RWPE2 (cell line): ENCODE results near the gene CFAP46.

Experiments used
- ATAC-seq: fragments of 200-7000 bp; cut with Tn5 transposase; 3 replicates; pipeline ENCODE4 v1.9.1; 2021; ENCODE audit warnings: low read depth
- DNase-seq: peaks from one replicate; pipeline ENCODE4 v3.0.0-alpha.2; 2020; ENCODE audit warnings: low spot score
- H3K27ac ChIP-seq: fragments of 450-650 bp; 2 replicates; pipeline ENCODE4 v1.5.1; 2017; ENCODE audit warnings: mild to moderate bottlenecking; ENCODE audit not compliant: poor library complexity, severe bottlenecking
- H3K27me3 ChIP-seq: fragments of 250-450 bp; sonication (Bioruptor Pico); 2 replicates; pipeline ENCODE4 v1.5.1; 2021; ENCODE audit warnings: mild to moderate bottlenecking, moderate library complexity; ENCODE audit not compliant: insufficient read depth, poor library complexity, severe bottlenecking
- H3K36me3 ChIP-seq: fragments of 250-450 bp; sonication (Bioruptor Pico); 2 replicates; pipeline ENCODE4 v1.5.1; 2020; ENCODE audit warnings: low read depth, mild to moderate bottlenecking, moderate library complexity
- H3K4me1 ChIP-seq: fragments of 250-450 bp; sonication (Bioruptor Pico); 2 replicates; pipeline ENCODE4 v1.5.1; 2021; ENCODE audit warnings: mild to moderate bottlenecking, moderate library complexity; ENCODE audit not compliant: insufficient read depth, poor library complexity, severe bottlenecking
- H3K4me3 ChIP-seq: fragments of 250-450 bp; sonication (Bioruptor Pico); 2 replicates; pipeline ENCODE4 v1.5.1; 2021; ENCODE audit warnings: mild to moderate bottlenecking, moderate library complexity; ENCODE audit not compliant: severe bottlenecking
- H3K9me3 ChIP-seq: fragments of 250-450 bp; sonication (Bioruptor Pico); 2 replicates; pipeline ENCODE4 v1.5.1; 2021; ENCODE audit warnings: mild to moderate bottlenecking, moderate library complexity; ENCODE audit not compliant: severe bottlenecking
- TF ChIP-seq, protein P1 (sequence below): fragments of 450-650 bp; IDR thresholded peaks from one replicate; pipeline ENCODE4 v1.5.1; 2017; ENCODE audit warnings: mild to moderate bottlenecking, moderate library complexity; ENCODE audit not compliant: poor library complexity, severe bottlenecking

CFAP46 gene

DNA sequence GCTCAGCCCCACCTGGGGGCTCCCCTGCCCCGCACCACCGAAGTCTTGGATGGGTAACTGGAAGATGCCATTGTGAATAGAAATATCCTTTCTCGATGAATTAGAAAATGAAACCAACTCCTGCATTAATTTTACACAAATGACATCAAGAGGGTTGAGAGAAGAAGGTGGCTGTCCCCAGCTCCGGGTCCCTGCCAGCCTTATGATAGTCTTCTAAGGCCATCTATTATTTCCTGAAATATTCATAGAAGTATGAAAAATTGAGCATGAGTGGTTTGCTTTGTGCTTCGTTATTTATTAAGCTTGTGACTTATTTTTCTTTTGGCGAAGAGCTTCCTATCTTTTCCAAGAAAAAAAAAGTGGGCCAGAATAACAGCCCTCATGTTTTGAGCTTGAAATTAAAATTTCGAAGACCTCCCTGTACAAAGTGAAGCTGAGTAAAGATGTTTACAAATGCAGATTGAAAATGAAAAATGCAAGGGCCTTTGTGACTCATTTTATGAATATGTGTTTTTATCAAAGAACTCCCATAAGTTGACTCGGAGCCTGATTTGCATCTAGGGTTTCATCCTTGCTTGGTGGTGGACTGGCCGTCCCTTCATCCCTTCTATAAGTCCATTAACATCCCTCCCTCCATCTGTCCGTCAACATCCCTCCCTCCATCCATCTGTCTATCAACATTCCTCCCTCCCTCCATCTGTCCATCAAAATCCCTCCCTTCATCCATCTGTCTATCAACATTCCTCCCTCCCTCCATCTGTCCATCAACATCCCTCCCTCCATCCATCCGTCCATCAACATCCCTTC is 20.5 kb upstream of the CFAP46 start:
- H3K36me3 ChIP-seq = no peaks in the 10 kb centered on the region
- ATAC-seq = no peak
- no peaks in the 10 kb centered on the region for H3K27me3 ChIP-seq
- no peaks in the 10 kb centered on the region for H3K4me1 ChIP-seq
- H3K4me3 ChIP-seq = peak overlapping the region; percentile 28
- no peak for DNase-seq
- H3K9me3 ChIP-seq = no peaks in the 10 kb centered on the region
- TF ChIP-seq, protein P1, sequence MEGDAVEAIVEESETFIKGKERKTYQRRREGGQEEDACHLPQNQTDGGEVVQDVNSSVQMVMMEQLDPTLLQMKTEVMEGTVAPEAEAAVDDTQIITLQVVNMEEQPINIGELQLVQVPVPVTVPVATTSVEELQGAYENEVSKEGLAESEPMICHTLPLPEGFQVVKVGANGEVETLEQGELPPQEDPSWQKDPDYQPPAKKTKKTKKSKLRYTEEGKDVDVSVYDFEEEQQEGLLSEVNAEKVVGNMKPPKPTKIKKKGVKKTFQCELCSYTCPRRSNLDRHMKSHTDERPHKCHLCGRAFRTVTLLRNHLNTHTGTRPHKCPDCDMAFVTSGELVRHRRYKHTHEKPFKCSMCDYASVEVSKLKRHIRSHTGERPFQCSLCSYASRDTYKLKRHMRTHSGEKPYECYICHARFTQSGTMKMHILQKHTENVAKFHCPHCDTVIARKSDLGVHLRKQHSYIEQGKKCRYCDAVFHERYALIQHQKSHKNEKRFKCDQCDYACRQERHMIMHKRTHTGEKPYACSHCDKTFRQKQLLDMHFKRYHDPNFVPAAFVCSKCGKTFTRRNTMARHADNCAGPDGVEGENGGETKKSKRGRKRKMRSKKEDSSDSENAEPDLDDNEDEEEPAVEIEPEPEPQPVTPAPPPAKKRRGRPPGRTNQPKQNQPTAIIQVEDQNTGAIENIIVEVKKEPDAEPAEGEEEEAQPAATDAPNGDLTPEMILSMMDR = no peak
- no peak overlapping the region for H3K27ac ChIP-seq

GRCh38 chr10:132961787-132962622 is 19.6 kb upstream of the CFAP46 start:
- H3K27ac ChIP-seq = no peak overlapping the region
- no peaks in the 10 kb centered on the region for H3K27me3 ChIP-seq
- DNase-seq (peak; percentile 66), ATAC-seq (peak; percentile 48)
- no peaks in the 10 kb centered on the region for H3K36me3 ChIP-seq
- TF ChIP-seq, protein P1 = no peak
- peak overlapping the region; percentile 28 for H3K4me3 ChIP-seq
- H3K4me1 ChIP-seq = no peaks in the 10 kb centered on the region
- H3K9me3 ChIP-seq = no peaks in the 10 kb centered on the region

GRCh38 chr10:132961420-132961786 is 19.0 kb upstream of the CFAP46 start:
- TF ChIP-seq, protein P1 = no peak
- no peak overlapping the region for H3K4me3 ChIP-seq
- no peaks in the 10 kb centered on the region for H3K9me3 ChIP-seq
- no peaks in the 10 kb centered on the region for H3K27me3 ChIP-seq
- ATAC-seq (no peak), DNase-seq (no peak)
- H3K36me3 ChIP-seq = no peaks in the 10 kb centered on the region
- H3K27ac ChIP-seq = no peak overlapping the region
- H3K4me1 ChIP-seq = no peaks in the 10 kb centered on the region

DNA sequence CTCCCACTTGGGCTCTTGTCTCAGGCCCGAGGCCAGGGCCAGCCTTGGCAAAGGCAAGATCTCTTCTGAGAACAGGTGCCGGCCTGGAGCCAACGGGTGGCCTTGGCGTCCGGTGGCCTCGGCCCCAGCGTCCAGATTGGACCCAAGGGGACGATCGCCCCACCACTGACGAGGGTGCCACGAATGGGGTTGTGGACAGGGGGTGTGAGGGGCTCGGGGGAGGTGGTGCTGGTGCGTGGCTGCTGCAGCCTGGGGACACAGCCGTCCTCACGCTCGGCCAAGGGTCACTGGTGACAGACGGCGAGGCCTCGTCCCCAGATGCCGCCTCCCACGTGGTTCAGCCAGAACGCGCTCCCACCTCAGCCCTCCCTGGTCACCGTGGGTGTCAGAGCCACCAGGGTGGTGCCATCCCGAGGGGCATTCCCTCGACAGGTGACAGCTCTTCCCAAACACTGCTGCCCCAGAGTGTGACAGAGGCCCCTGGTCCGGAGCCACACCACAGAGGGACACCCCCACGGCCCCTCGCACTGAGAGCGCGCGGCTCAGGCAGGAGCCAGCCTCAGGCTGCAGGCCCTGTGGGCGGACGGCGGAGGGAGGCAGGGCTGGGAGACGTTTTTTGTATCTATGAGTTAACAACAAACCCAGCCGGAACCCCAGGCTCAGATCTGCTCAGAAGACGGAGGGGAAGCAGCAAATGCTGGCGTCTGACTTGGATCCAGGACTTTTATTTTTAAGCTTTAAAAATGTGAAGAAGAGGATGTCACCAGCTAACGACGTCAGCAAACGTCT is 18.5 kb upstream of the CFAP46 start:
- peak; percentile 53 for DNase-seq
- H3K27ac ChIP-seq = no peak overlapping the region
- no peaks in the 10 kb centered on the region for H3K36me3 ChIP-seq
- no peak overlapping the region for H3K4me3 ChIP-seq
- no peaks in the 10 kb centered on the region for H3K9me3 ChIP-seq
- ATAC-seq = no peak
- no peaks in the 10 kb centered on the region for H3K27me3 ChIP-seq
- no peaks in the 10 kb centered on the region for H3K4me1 ChIP-seq
- TF ChIP-seq, protein P1 = no peak
